GM18858 (cell line): ENCODE measurements around the gene IGF2BP3.

Experiments used
- ATAC-seq: cut with Tn5 transposase; IDR thresholded peaks from one replicate; pipeline ENCODE4 v1.9.1; 2021; ENCODE audit not compliant: unreplicated experiment

IGF2BP3 gene

GRCh38 chr7:23272275-23272674, 198.0 kb downstream of the IGF2BP3 start:
- no peak for ATAC-seq

- no peak for ATAC-seq
These were observed 201.5 kb downstream of the IGF2BP3 start for GRCh38 chr7:23268746-23269145.

- no peak for ATAC-seq
These were observed 202.1 kb downstream of the IGF2BP3 start for GRCh38 chr7:23268167-23268566.

- no peak for ATAC-seq
These were observed 202.9 kb downstream of the IGF2BP3 start for GRCh38 chr7:23267357-23267756.

- no peak for ATAC-seq
These were observed 203.4 kb downstream of the IGF2BP3 start for GRCh38 chr7:23266918-23267317.

GRCh38 chr7:23264916-23265458, 205.3 kb downstream of the IGF2BP3 start:
- ATAC-seq: no peak

- peak; percentile 62 for ATAC-seq
These were observed 208.3 kb downstream of the IGF2BP3 start for GRCh38 chr7:23261843-23262452.

- no peak for ATAC-seq
These were observed 209.9 kb downstream of the IGF2BP3 start for GRCh38 chr7:23260371-23260770.
